Measurements from ENCODE around the gene PEX12.
"Not testable (repeated sequence)": the region's sequence is repeated elsewhere in the genome, so short reads cannot be mapped to it uniquely, and the experiment has no call there.

The PEX12 gene

GRCh38 chr17:35578197-35578928, at the start of gene PEX12:
PEX12 (minus strand) TSS chr17:35578571; CDS start chr17:35578021, 550 bp downstream.
- DNase-seq: peak; percentile 90

GRCh38 chr17:35627417-35627816, 49.0 kb upstream of the PEX12 start:
- DNase-seq: no peak

DNA sequence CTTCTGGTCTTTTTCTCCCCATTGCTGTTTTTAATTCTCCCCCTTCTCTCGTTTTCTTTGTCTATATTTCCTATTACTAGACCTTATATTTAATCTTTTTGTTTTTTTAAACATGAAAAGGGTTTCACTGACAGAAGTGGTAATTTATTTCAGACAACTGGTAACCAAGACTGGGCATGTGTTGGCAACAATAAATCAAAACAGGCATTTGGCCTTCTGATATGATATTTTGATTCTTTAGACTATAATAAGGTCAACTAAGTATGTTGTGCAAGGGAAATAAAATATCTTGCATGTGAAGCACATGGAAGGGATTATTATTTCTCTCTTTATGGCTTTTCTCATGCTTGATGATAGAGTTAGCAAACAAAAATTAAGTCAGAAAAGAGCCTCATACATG, 43.4 kb upstream of the PEX12 start:
- no peak for DNase-seq

DNA sequence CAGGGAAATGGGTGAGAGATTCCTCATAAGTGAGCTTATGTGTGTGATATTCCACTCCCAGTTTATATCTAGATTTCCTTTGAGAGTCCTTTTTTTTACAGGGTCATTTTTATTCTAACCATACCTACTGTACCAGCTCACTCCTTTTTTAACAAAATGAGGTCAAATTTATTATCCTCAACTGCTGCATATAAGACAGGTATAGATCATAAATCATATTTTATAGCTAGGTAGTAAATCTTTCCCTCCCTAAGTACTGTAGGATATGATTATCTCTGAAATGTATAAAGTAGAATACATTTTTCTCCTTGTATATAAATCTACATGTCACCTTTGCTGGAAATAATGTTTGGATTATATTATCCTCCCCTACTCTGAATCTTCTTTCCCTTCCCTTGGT, 40.3 kb upstream of the PEX12 start:
- DNase-seq: no peak

GRCh38 chr17:35617505-35617904, 39.1 kb upstream of the PEX12 start:
- DNase-seq: no peak

DNA sequence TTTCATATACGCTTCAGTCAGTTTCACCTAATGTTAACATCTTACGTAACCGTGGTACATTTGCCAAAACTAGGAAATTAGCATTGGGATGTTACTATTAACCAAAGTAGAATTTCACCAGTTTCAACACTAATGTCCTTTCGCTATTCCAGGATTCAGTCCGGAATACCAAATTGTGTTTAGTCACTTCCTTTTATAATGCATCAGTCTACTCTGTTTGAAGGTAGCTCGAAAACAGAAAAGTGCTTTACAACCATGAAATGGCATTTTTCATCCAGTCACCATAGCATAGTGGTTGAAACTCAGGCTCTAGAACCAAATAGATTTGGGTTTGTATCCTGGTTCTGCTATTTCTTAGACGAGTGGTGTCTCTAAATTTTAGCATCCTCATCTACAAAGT, 38.2 kb upstream of the PEX12 start:
- DNase-seq: no peak

DNA sequence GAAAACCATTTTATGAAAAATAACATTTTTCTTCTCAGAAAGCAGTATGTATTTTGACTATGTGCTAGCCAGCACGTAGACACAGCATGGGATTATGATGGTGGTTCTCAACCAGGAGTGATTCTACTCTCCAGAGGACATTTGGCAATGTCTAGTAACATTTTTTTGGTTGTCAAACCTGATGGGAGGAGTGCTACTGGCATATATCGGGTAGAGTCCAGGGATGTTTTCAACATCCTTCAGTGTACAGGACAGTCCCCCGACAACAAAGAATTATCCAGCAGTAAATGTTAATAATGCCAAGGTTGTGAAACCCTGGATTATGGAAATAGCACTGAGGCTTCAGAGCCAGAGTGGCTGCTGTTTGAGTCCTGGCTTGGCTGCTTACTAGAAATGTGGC, 36.4 kb upstream of the PEX12 start:
- DNase-seq: peak; percentile 60

DNA sequence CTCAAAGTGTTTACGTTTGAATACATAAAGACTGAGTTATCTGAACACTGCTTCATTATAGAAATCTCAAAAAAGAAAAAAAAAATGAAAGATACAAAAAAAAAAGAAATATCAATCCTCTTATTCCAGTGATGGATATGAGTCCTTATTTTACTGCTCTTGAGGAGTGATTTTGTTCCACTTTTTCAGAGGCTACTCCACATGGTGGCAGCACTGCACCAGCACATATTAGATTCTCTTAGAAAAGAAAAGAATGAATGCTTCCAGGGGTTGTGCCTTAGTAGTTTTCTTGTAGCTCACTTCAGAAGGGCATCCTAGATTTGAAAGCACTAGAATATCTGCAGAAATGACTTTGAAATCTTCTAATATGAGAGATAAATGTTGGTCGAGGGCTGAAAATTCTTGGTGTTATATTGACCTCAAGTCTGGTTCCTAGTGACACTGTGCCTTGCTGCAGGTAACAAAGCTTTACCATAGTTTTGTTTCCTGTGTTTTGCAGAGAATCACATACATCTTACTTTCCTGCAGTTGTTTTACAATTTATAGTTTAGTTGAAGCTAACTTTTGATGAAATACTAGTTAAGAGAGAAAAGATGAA, 34.7 kb upstream of the PEX12 start:
- DNase-seq: peak; percentile 46

- DNase-seq: not testable (repeated sequence)
Measured at GRCh38 chr17:35610746-35611145, 32.4 kb upstream of the PEX12 start.

DNA sequence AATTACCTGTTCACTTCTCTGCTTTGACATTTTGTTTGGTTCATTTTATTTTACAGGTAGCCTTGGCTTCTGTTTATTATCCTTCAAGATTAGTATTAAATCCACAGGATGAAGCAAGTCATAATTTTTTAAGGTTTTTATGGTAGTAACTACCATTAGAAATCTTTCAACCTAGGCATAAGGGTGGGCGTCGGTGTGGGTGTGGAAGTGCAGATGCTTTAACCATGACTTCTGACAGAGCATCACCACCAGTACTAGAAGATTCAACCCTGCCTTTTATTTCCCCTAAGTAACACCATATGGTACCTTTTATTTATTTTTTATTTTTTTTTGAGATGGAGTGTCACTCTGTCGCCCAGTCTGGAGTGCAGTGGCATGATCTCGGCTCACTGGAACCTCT, 31.5 kb upstream of the PEX12 start:
- DNase-seq: no peak

- DNase-seq: no peak
Measured at GRCh38 chr17:35607239-35607847, 29.0 kb upstream of the PEX12 start.

DNA sequence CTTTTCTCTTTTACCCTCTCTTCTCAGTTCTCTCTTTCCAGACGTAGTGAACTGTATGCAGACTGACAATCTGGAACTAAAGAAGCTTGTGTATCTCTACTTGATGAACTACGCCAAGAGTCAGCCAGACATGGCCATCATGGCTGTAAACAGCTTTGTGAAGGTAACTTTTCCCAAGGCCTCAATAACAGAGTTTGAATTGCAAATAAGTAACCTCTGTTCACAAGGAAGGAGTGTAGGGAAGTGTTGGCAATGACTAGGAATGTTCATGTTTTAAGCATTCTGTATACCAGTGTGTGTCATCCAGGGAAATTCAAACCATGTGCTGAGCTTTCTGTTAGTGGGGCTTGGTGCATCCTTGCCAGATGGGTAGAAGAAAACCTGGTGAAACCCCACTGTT, 27.3 kb upstream of the PEX12 start:
- DNase-seq: peak; percentile 32

GRCh38 chr17:35603674-35604073, 25.3 kb upstream of the PEX12 start:
- no peak for DNase-seq

GRCh38 chr17:35597604-35598003, 19.2 kb upstream of the PEX12 start:
- no peak for DNase-seq

DNA sequence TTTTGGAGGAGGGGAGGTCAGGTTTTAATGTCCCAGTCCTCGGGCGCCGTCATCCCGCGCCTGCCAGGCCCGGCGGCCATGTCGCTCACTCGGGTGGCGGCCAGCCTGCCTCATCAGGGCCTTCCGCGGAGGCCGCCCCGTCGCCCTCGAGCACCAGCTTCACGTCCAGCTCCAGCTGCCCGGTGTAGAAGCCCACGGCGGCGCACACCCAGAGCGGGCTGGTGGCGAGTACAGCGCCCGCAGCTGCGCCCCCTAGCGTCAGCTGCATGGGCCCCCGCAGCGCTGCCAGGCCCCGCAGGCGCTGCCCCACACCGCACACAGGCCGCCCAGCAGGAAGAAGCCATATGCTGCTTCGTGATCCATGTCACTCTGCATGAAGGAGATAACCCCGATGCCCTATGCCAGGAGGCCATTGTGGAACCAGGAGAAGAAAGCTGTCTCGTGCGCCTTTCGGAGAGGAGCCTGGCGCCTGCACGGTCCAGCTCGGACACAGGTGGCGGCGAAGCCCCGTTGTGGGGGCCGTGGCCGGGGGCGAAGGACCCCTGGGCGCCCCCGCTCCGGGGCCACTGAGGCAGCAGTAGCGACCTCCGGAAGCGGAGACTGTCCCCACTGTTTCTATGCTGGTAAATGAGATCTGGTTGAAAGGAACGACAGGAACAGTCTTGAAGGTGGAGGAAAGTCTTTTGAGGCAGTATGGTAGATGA, 18.3 kb upstream of the PEX12 start:
- DNase-seq: no peak

DNA sequence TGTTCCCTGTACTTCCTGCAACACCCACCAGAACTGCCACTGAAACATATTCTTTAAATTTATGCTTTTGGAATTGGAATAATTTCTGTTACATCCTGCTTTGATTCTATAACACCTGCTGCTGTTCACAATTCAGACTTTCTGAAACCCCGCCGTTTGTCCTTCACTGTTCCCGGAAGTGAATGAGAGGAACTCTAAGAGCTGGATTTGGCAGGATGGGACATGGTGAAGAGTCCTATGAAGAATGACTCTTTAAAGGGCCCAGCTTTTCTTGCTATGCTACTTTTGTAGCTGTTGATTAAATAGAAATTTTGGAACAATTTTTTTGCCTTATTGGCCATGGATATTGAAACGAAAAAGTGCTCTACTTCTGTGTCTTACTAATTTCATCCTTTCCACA, 17.7 kb upstream of the PEX12 start:
- DNase-seq: no peak

DNA sequence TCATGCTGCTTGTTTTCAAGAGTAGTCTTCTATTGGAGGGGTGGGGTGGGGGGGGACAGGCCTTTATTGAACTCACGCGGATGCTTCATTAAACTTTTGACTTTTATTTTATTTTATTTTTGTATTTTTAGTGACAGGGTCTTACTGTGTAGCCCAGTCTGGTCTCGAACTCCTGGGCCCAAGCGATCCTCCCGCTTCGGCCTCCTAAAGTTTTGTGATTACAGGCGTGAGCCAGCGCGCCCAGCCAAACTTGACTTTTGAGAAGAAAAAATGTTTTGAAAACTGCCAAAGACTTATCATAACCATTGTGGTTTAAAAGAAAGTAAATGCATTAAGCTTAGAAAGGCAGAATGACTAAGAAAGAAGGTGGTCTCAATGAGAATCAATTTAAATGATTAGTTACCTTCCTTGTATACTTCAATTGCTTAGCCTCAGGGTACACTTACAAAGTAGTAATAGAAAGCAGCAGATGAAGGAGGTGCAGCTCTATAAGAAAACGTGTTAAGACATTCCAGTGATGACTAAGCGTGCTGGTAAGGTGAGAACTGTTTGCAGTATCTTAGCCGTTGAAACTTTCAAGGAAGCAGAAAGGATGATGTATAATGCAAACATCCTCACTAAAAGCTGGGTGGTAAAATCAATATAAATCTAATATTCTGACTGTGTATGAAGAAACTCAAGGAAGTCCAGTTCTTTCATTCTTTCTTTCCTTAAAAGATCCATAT, 10.0 kb upstream of the PEX12 start:
- peak; percentile 68 for DNase-seq

GRCh38 chr17:35587074-35587961, 8.9 kb upstream of the PEX12 start, which contains the start of gene AP2B1:
AP2B1 (plus strand) TSS chr17:35587322; CDS start chr17:35594031, 6,709 bp downstream.
- DNase-seq: peak; percentile 95

GRCh38 chr17:35586569-35587073, 8.2 kb upstream of the PEX12 start:
- DNase-seq: no peak

DNA sequence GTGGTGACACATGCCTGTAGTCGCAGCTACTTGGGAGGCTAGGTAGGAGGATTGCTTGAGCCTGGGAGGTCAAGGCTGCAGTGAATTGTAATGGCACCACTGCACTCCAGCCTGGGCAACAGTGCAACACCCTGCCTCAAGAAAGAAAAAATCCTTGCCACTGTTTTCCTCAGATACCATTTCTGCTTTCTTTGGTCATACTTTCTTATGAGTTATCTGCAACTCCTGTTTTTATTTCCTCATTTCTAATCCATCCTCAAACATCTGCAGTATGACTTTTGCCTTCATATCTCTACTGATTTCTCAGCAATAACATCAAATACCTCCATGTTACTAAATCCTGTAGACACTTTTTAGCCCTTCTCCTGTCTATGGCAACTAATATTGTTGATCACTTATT, 5.7 kb upstream of the PEX12 start:
- no peak for DNase-seq

DNA sequence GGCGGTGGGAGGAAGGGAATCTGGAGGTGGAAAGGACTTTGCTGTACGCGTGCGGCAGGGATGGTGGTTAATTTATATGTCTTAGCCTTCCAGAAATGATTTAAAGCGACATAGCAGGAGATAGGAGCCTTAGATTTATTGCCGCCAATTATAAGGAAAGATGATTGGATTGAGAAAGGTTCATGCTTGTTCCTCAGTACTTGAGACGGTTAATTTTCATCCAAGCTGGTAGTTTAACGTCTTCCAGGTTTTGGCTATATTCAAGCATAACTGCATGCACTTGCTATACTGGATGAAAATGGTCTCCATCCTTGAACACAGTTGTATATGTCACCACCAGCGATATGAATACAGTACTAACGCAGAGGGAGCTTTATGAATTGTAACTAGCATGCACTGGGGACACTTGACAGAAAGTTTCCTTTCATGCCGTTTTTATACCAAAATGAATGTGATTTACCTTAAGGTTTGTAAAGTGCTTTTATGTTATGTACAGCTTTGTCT, 610 bp upstream of the PEX12 start:
- DNase-seq: no peak

DNA sequence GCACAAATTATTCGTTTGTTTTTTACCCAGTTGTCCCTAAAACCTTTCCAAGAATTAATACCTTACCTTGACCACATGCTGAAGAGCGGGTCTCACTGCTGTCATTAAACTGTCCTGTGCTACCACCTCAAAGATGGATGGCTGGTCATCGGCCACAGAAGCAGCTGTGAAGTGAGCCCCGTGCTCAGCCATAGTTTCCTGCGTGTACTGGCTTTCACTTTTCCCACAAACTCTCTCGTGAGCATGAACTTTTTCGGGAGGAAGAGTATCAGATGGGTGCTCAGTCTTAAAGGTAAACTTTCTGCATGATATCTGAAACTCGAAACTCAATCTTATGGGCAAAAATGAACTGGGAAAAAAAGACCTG, 558 bp downstream of the PEX12 start:
- no peak for DNase-seq

All from fibroblast of upper back skin (primary cell).